ENCODE measurements around the gene HTR5A.

HTR5A gene

DNA sequence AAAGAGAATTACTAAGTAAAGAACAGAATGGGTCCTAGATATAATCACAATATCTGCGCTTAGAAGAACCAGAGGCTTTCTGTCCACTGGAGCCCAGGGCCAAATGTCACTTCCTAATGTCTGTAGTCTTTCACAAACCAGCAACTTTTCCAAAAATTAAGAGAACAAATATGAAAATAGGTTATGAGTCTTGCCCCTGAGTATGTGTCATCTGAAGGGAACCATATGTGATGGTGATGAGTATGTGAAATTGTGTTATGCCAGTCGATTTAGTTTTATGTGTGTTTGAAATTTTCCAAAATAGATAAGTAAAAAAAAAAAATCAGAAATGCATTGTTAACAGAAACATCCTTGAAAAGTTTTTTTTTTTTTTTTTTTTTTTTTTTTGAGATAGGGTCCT is 15.4 kb upstream of the HTR5A start:
- H3K4me3 ChIP-seq (ENCODE audit: low read length in 2 of 2) = no peak overlapping the region
- H3K27ac ChIP-seq (ENCODE audit: low read length) = no peak overlapping the region
- no peaks in the 10 kb centered on the region for H3K9me3 ChIP-seq (ENCODE audit: control insufficient read depth in 2 of 2, low read length in 2 of 2)
- no peaks in the 10 kb centered on the region for H3K4me1 ChIP-seq (ENCODE audit: control insufficient read depth, insufficient read depth, low read length)
- H3K36me3 ChIP-seq (ENCODE audit: control insufficient read depth in 2 of 2, insufficient read depth in 2 of 2, low read length in 2 of 2) = no peaks in the 10 kb centered on the region
- peaks cover 0 to 3% of the 10 kb centered on the region in 2 donors for H3K27me3 ChIP-seq (ENCODE audit: control insufficient read depth in 1 of 2, insufficient read depth in 2 of 2, low read length in 2 of 2)
- no peak overlapping the region for H3K9ac ChIP-seq (ENCODE audit: low read length in 2 of 2)

DNA sequence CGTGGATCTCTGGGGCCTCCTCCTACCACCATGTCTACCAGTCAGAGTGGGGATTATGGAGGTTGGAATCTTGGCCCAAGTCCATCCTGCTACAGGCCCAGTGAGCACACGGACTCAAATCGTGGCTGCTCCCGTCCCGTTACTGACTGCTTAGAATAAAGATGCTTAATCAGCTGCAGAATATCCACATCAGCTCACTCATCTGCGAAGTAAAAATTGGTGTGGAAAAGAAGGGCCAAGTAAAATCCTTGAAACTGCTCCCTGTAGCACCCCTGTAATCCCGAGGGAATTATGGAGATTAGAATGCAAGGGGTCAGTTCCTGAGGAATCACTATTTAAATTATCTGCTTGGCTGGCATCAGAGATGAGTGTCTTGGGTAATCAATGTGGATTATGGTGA is 13.0 kb upstream of the HTR5A start:
- Histone ChIP-seq H3K27ac (ENCODE audit: low read length) (no peak overlapping the region), H3K9ac (ENCODE audit: low read length in 2 of 2) (no peak overlapping the region)

DNA sequence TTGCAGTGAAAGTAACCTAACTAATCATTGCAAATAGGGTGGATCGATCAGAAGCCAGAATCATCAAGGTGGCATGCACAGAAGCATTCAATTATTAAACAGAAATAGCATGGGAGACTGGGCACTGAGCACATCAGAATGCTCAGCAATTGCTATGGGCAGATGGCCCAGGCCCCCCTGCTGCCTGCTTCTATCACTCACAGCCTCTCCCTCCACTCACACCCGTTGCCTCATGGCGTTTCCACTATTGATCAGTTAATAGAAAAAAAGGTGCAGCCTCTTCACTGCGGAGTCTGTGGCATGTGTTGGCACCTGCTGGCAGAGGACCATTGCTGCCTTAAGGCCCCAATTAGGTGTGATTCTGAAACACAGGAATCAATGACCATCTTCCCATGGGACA is 11.2 kb upstream of the HTR5A start:
- no peak overlapping the region for H3K9ac ChIP-seq (ENCODE audit: low read length in 2 of 2)

More for the DNA sequence above, 13.0 kb upstream of the HTR5A start:
- Histone ChIP-seq H3K4me1 (ENCODE audit: control insufficient read depth, insufficient read depth, low read length) (no peaks in the 10 kb centered on the region), H3K27me3 (ENCODE audit: control insufficient read depth in 1 of 2, insufficient read depth in 2 of 2, low read length in 2 of 2) (peaks cover 0 to 3% of the 10 kb centered on the region in 2 donors), H3K4me3 (ENCODE audit: low read length in 2 of 2) (no peak overlapping the region), H3K36me3 (ENCODE audit: control insufficient read depth in 2 of 2, insufficient read depth in 2 of 2, low read length in 2 of 2) (no peaks in the 10 kb centered on the region), H3K9me3 (ENCODE audit: control insufficient read depth in 2 of 2, low read length in 2 of 2) (no peaks in the 10 kb centered on the region)

DNA sequence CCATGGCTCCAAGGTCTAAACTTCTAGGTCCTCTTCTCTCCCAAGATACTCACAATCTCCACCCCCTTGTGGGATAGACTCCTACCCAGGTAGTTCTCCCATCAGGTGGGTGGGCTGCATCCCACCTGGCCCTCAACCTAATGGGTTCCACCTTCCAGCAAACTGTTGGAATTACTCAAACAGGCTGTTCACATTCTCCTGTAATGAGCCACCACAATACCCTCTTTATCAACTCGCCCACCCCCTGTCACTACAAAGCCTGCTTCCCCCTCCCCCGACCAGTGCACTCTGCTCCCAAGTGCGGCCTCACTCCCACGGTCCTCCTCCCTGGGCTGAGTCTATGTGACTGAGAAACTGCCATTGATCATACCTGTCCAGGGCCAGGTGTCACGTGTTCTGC is 10.4 kb upstream of the HTR5A start:
- Histone ChIP-seq H3K4me1 (ENCODE audit: control insufficient read depth, insufficient read depth, low read length) (no peaks in the 10 kb centered on the region), H3K9ac (ENCODE audit: low read length in 2 of 2) (no peak overlapping the region), H3K27ac (ENCODE audit: low read length) (no peak overlapping the region)

More for the DNA sequence above, 11.2 kb upstream of the HTR5A start:
- Histone ChIP-seq H3K4me1 (ENCODE audit: control insufficient read depth, insufficient read depth, low read length) (no peaks in the 10 kb centered on the region), H3K36me3 (ENCODE audit: control insufficient read depth in 2 of 2, insufficient read depth in 2 of 2, low read length in 2 of 2) (no peaks in the 10 kb centered on the region), H3K9me3 (ENCODE audit: control insufficient read depth in 2 of 2, low read length in 2 of 2) (no peaks in the 10 kb centered on the region), H3K4me3 (ENCODE audit: low read length in 2 of 2) (no peak overlapping the region), H3K27ac (ENCODE audit: low read length) (no peak overlapping the region), H3K27me3 (ENCODE audit: control insufficient read depth in 1 of 2, insufficient read depth in 2 of 2, low read length in 2 of 2) (peaks cover 0 to 3% of the 10 kb centered on the region in 2 donors)

DNA sequence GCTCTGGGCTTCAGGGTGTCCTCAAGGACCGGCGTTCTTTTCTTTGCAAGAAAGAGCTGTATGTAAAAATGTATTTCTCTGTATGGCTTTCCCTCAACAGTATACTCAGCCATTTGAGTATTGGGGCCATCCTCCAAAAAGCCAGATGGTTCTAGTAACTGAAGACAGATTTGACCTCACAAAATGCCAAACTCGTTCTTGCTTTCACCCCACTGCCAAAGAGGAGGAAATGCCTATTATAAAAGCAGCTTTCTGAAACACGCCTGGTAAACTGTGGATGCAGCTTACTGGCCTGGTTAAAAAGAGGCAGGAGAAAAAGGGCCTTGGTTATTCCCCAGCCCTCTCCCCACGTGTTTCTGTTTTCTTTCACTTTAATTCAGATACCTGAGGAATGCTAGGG is 7.7 kb upstream of the HTR5A start:
- peaks cover 2 to 5% of the 10 kb centered on the region in 2 donors for H3K27me3 ChIP-seq (ENCODE audit: control insufficient read depth in 1 of 2, insufficient read depth in 2 of 2, low read length in 2 of 2)
- H3K4me1 ChIP-seq (ENCODE audit: control insufficient read depth, insufficient read depth, low read length) = no peaks in the 10 kb centered on the region
- H3K9ac ChIP-seq (ENCODE audit: low read length in 2 of 2) = no peak overlapping the region
- no peak overlapping the region for H3K4me3 ChIP-seq (ENCODE audit: low read length in 2 of 2)
- H3K9me3 ChIP-seq (ENCODE audit: control insufficient read depth in 2 of 2, low read length in 2 of 2) = no peaks in the 10 kb centered on the region
- no peak overlapping the region for H3K27ac ChIP-seq (ENCODE audit: low read length)
- H3K36me3 ChIP-seq (ENCODE audit: control insufficient read depth in 2 of 2, insufficient read depth in 2 of 2, low read length in 2 of 2) = no peaks in the 10 kb centered on the region

More for the DNA sequence above, 10.4 kb upstream of the HTR5A start:
- peaks cover 2 to 3% of the 10 kb centered on the region in 2 donors for H3K27me3 ChIP-seq (ENCODE audit: control insufficient read depth in 1 of 2, insufficient read depth in 2 of 2, low read length in 2 of 2)
- no peak overlapping the region for H3K4me3 ChIP-seq (ENCODE audit: low read length in 2 of 2)
- no peaks in the 10 kb centered on the region for H3K36me3 ChIP-seq (ENCODE audit: control insufficient read depth in 2 of 2, insufficient read depth in 2 of 2, low read length in 2 of 2)
- H3K9me3 ChIP-seq (ENCODE audit: control insufficient read depth in 2 of 2, low read length in 2 of 2) = no peaks in the 10 kb centered on the region

DNA sequence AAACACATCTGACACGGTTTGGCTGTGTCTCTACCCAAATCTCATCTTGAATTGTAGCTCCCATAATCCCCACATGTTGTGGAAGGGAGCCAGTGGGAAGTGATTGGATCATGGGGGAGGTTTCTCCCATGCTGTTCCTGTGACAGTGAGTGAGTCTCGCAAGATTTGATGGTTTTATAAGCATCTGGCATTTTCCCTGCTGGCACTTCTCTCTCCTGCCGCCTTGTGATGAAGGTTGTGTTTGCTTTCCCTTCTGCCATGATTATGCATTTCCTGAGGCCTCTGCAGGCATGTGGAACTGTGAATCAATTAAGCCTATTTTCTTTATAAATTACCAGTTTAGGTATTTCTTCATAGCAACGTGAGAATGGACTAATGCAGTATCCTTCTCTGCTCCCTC is 5.9 kb upstream of the HTR5A start:
- H3K27ac ChIP-seq (ENCODE audit: low read length) = no peak overlapping the region
- H3K36me3 ChIP-seq (ENCODE audit: control insufficient read depth in 2 of 2, insufficient read depth in 2 of 2, low read length in 2 of 2) = no peaks in the 10 kb centered on the region
- H3K9ac ChIP-seq (ENCODE audit: low read length in 2 of 2) = no peak overlapping the region

DNA sequence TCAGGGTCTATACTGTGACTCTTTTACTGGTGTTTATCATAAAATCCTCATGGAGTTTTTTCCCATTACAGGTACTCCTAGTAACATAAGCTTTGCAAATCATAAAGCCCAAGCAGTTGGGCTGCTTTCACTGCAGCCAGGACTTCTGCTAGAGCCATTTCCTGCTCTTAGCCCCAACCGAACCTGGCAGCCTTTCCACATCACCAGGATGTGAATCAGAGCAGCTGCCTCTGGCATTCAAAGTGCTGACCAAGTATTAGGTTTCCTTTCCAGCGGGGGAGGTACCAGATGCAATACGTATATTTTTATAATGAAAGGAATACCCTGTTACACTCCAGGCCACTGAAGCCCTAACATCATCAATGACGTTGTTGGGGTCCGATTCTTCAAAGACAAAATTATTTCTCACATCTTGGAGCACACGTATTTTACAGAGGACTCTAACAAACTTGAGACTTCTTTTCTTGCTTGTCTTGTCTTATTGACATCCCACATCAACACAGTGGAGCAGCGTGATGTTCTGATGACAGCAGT is 3.6 kb upstream of the HTR5A start:
- H3K4me3 ChIP-seq (ENCODE audit: low read length in 2 of 2) = no peak overlapping the region
- no peaks in the 10 kb centered on the region for H3K36me3 ChIP-seq (ENCODE audit: control insufficient read depth in 2 of 2, insufficient read depth in 2 of 2, low read length in 2 of 2)
- no peak overlapping the region for H3K9ac ChIP-seq (ENCODE audit: low read length in 2 of 2)
- no peaks in the 10 kb centered on the region for H3K9me3 ChIP-seq (ENCODE audit: control insufficient read depth in 2 of 2, low read length in 2 of 2)
- no peak overlapping the region for H3K27ac ChIP-seq (ENCODE audit: low read length)
- H3K27me3 ChIP-seq (ENCODE audit: control insufficient read depth in 1 of 2, insufficient read depth in 2 of 2, low read length in 2 of 2) = peaks cover 2 to 8% of the 10 kb centered on the region in 2 donors
- H3K4me1 ChIP-seq (ENCODE audit: control insufficient read depth, insufficient read depth, low read length) = peaks cover 2% of the 10 kb centered on the region

More for the DNA sequence above, 5.9 kb upstream of the HTR5A start:
- Histone ChIP-seq H3K4me3 (ENCODE audit: low read length in 2 of 2) (no peak overlapping the region), H3K9me3 (ENCODE audit: control insufficient read depth in 2 of 2, low read length in 2 of 2) (no peaks in the 10 kb centered on the region), H3K27me3 (ENCODE audit: control insufficient read depth in 1 of 2, insufficient read depth in 2 of 2, low read length in 2 of 2) (peaks cover 2 to 5% of the 10 kb centered on the region in 2 donors), H3K4me1 (ENCODE audit: control insufficient read depth, insufficient read depth, low read length) (no peaks in the 10 kb centered on the region)

DNA sequence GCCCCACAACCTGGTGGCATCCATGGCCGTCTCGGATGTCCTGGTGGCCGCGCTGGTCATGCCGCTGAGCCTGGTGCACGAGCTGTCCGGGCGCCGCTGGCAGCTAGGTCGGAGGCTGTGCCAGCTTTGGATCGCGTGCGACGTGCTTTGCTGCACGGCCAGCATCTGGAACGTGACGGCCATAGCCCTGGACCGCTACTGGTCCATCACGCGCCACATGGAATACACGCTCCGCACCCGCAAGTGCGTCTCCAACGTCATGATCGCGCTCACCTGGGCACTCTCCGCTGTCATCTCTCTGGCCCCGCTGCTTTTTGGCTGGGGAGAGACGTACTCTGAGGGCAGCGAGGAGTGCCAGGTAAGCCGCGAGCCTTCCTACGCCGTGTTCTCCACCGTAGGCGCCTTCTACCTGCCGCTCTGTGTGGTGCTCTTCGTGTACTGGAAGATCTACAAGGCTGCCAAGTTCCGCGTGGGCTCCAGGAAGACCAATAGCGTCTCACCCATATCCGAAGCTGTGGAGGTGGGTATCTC is 1.1 kb downstream of the HTR5A start:
- Histone ChIP-seq H3K9ac (ENCODE audit: low read length in 2 of 2) (no peak overlapping the region), H3K9me3 (ENCODE audit: control insufficient read depth in 2 of 2, low read length in 2 of 2) (no peaks in the 10 kb centered on the region), H3K36me3 (ENCODE audit: control insufficient read depth in 2 of 2, insufficient read depth in 2 of 2, low read length in 2 of 2) (no peaks in the 10 kb centered on the region), H3K4me3 (ENCODE audit: low read length in 2 of 2) (no peak overlapping the region), H3K27ac (ENCODE audit: low read length) (no peak overlapping the region), H3K4me1 (ENCODE audit: control insufficient read depth, insufficient read depth, low read length) (peaks cover 2% of the 10 kb centered on the region), H3K27me3 (ENCODE audit: control insufficient read depth in 1 of 2, insufficient read depth in 2 of 2, low read length in 2 of 2) (peaks cover 5 to 10% of the 10 kb centered on the region in 2 donors)

DNA sequence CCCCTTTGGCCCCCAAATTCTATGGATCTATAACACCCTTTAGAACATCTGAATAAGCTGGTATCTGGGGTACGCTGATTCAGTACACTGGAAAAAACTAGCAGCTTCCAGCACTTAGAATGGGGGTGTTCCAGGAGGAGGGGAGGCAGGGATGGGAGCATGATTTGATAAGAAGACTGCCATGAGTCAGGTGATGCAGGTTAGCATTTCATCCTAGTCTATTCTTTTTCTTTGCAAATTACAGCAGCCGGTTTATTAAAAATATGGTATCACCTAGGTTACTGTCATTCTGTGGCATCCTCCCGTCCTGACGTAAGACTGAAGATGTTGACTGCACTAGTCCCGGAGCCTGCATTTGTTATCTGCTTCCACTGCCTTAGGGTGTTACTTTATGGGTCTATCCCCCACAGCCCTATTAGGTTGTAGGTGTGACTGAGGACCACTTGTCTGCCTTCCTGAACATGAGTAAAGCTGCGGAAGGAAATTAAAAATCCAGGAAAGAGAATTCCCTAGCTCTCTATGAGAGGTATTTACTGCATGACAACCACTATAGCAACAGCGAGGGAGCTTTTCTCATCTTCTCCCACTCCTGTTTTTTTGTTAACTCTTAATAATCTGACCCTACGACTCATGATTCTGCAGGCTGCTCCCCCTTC is 1.9 kb downstream of the HTR5A start:
- H3K4me1 ChIP-seq (ENCODE audit: control insufficient read depth, insufficient read depth, low read length) = peaks cover 2% of the 10 kb centered on the region
- no peaks in the 10 kb centered on the region for H3K9me3 ChIP-seq (ENCODE audit: control insufficient read depth in 2 of 2, low read length in 2 of 2)
- H3K9ac ChIP-seq (ENCODE audit: low read length in 2 of 2) = no peak overlapping the region
- H3K36me3 ChIP-seq (ENCODE audit: control insufficient read depth in 2 of 2, insufficient read depth in 2 of 2, low read length in 2 of 2) = no peaks in the 10 kb centered on the region
- no peak overlapping the region for H3K4me3 ChIP-seq (ENCODE audit: low read length in 2 of 2)
- H3K27ac ChIP-seq (ENCODE audit: low read length) = no peak overlapping the region
- peaks cover 5 to 10% of the 10 kb centered on the region in 2 donors for H3K27me3 ChIP-seq (ENCODE audit: control insufficient read depth in 1 of 2, insufficient read depth in 2 of 2, low read length in 2 of 2)

DNA sequence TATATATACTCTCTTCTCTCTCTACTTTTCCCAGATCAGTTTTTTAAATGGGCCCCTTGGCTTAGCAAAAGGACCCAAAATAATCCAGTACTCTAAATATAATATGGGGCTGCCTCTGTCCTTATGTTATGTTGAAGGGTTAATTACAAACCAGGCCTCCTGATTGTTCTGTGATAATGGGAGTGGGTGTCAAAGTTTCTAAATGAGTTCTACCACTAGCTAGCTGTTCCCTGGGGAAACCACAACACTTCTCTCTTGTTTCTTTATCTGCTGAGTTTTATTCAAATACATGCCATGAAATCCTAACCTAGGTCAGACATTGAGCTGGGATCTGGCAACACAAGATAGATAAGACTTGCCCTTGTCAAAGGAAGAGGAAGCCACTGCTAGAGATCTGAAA is 3.8 kb downstream of the HTR5A start:
- Histone ChIP-seq H3K4me1 (ENCODE audit: control insufficient read depth, insufficient read depth, low read length) (peaks cover 2% of the 10 kb centered on the region), H3K27me3 (ENCODE audit: control insufficient read depth in 1 of 2, insufficient read depth in 2 of 2, low read length in 2 of 2) (peaks cover 5 to 10% of the 10 kb centered on the region in 2 donors)

DNA sequence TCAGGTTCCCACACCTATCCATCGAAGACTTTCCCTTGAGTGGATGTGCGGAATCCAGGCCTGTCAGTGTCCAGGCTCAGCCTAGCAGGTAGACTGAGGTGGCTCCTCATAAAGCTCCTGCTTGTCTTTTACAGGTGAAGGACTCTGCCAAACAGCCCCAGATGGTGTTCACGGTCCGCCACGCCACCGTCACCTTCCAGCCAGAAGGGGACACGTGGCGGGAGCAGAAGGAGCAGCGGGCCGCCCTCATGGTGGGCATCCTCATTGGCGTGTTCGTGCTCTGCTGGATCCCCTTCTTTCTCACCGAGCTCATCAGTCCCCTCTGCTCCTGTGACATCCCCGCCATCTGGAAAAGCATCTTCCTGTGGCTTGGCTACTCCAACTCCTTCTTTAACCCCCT is 13.9 kb downstream of the HTR5A start:
- no peaks in the 10 kb centered on the region for H3K36me3 ChIP-seq (ENCODE audit: control insufficient read depth in 2 of 2, insufficient read depth in 2 of 2, low read length in 2 of 2)
- H3K27me3 ChIP-seq (ENCODE audit: control insufficient read depth in 1 of 2, insufficient read depth in 2 of 2, low read length in 2 of 2) = peaks cover 0 to 8% of the 10 kb centered on the region in 2 donors
- no peak overlapping the region for H3K27ac ChIP-seq (ENCODE audit: low read length)
- no peak overlapping the region for H3K9ac ChIP-seq (ENCODE audit: low read length in 2 of 2)
- no peak overlapping the region for H3K4me3 ChIP-seq (ENCODE audit: low read length in 2 of 2)
- H3K9me3 ChIP-seq (ENCODE audit: control insufficient read depth in 2 of 2, low read length in 2 of 2) = peaks cover 0 to 3% of the 10 kb centered on the region in 2 donors
- no peaks in the 10 kb centered on the region for H3K4me1 ChIP-seq (ENCODE audit: control insufficient read depth, insufficient read depth, low read length)

More for the DNA sequence above, 3.8 kb downstream of the HTR5A start:
- H3K9me3 ChIP-seq (ENCODE audit: control insufficient read depth in 2 of 2, low read length in 2 of 2) = no peaks in the 10 kb centered on the region
- H3K4me3 ChIP-seq (ENCODE audit: low read length in 2 of 2) = no peak overlapping the region
- no peaks in the 10 kb centered on the region for H3K36me3 ChIP-seq (ENCODE audit: control insufficient read depth in 2 of 2, insufficient read depth in 2 of 2, low read length in 2 of 2)
- H3K9ac ChIP-seq (ENCODE audit: low read length in 2 of 2) = no peak overlapping the region
- no peak overlapping the region for H3K27ac ChIP-seq (ENCODE audit: low read length)

Measured in stomach smooth muscle (tissue), 2 donors.